Activated CD4-positive, alpha-beta T cell treated with anti-CD3 and anti-CD28 coated beads, Interleukin-2, amount 50 U/mL, for 1 hour (primary cell): Measurements from ENCODE around the gene ZIC1.

Source experiments
- DNase-seq: peaks from one replicate; pipeline ENCODE4 v3.0.0-alpha.2; 2020

The ZIC1 gene

GRCh38 chr3:147411815-147412241, 2.7 kb downstream of the ZIC1 start:
- no peak for DNase-seq

GRCh38 chr3:147412261-147412916, 3.2 kb downstream of the ZIC1 start:
- no peak for DNase-seq

- DNase-seq = no peak
Observed at GRCh38 chr3:147412917-147413685, 3.9 kb downstream of the ZIC1 start.

GRCh38 chr3:147413686-147414389, 4.7 kb downstream of the ZIC1 start:
- no peak for DNase-seq

GRCh38 chr3:147414390-147415138, 5.4 kb downstream of the ZIC1 start:
- DNase-seq = no peak

- DNase-seq = no peak
Observed at GRCh38 chr3:147415286-147415685, 6.1 kb downstream of the ZIC1 start.

GRCh38 chr3:147415874-147416273, 6.7 kb downstream of the ZIC1 start:
- no peak for DNase-seq

- no peak for DNase-seq
Observed at GRCh38 chr3:147416931-147417330, 7.8 kb downstream of the ZIC1 start.

- no peak for DNase-seq
Observed at GRCh38 chr3:147417551-147418295, 8.6 kb downstream of the ZIC1 start.

- no peak for DNase-seq
Observed at GRCh38 chr3:147418371-147418781, 9.2 kb downstream of the ZIC1 start.

GRCh38 chr3:147418808-147419701, 9.9 kb downstream of the ZIC1 start:
- DNase-seq = no peak

- DNase-seq = no peak
Observed at GRCh38 chr3:147419781-147420224, 10.6 kb downstream of the ZIC1 start.

- DNase-seq = no peak
Observed at GRCh38 chr3:147420353-147421183, 11.4 kb downstream of the ZIC1 start.

- no peak for DNase-seq
Observed at GRCh38 chr3:147421184-147421912, 12.2 kb downstream of the ZIC1 start.

- DNase-seq = no peak
Observed at GRCh38 chr3:147422196-147422595, 13.0 kb downstream of the ZIC1 start.

- no peak for DNase-seq
Observed at GRCh38 chr3:147422601-147423536, 13.7 kb downstream of the ZIC1 start.

GRCh38 chr3:147423537-147423797, 14.3 kb downstream of the ZIC1 start:
- DNase-seq = no peak

- DNase-seq = no peak
Observed at GRCh38 chr3:147423798-147424580, 14.8 kb downstream of the ZIC1 start.
